Prostate gland (tissue), 2 donors: ENCODE measurements around the gene IL2RA.

Experiments
- POLR2A ChIP-seq: fragments of 450-650 bp; IDR thresholded peaks from one replicate; pipeline ENCODE4 v1.6.1; 2016; ENCODE audit warnings: antibody characterized with exemption, mild to moderate bottlenecking
- POLR2AphosphoS5 ChIP-seq: sonication (generic); formaldehyde crosslinking; IDR thresholded peaks from one replicate; pipeline ENCODE4 v1.6.1; 2017; ENCODE audit warnings: antibody characterized with exemption
- TF ChIP-seq, protein P1 (sequence below), 4 experiments: fragments of 200-600 bp in 2 of 4; fragments of 450-650 bp in 2 of 4; sonication (generic) in 2 of 4; IDR thresholded peaks; 1 replicate in 3 of 4; 2 replicates in 1 of 4; pipeline ENCODE4 v1.5.1; 2016 to 2019; ENCODE audit warnings: antibody characterized with exemption in 4 of 4, mild to moderate bottlenecking in 2 of 4, moderate library complexity in 2 of 4

DNA sequence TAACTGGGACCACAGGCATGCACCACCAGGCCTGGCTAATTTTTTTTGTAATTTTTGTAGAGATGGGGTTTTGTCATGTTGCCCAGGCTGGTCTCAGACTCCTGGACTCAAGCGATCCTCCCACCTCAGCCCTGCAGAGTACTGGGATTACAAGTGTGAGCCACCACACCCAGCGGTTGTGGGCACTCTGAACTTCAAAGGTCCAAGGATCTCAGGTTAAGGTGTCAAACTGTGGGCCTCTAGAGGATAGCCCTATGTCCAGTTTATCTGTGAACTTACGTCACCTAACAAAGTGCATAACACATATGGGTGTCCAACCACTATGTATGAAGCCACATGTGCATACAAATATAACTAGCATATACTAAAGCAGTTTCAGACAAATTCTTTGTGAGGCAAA is 3.2 kb upstream of the IL2RA start:
- TF ChIP-seq POLR2AphosphoS5: no peak
- TF ChIP-seq POLR2A: no peak
- TF ChIP-seq, protein P1, sequence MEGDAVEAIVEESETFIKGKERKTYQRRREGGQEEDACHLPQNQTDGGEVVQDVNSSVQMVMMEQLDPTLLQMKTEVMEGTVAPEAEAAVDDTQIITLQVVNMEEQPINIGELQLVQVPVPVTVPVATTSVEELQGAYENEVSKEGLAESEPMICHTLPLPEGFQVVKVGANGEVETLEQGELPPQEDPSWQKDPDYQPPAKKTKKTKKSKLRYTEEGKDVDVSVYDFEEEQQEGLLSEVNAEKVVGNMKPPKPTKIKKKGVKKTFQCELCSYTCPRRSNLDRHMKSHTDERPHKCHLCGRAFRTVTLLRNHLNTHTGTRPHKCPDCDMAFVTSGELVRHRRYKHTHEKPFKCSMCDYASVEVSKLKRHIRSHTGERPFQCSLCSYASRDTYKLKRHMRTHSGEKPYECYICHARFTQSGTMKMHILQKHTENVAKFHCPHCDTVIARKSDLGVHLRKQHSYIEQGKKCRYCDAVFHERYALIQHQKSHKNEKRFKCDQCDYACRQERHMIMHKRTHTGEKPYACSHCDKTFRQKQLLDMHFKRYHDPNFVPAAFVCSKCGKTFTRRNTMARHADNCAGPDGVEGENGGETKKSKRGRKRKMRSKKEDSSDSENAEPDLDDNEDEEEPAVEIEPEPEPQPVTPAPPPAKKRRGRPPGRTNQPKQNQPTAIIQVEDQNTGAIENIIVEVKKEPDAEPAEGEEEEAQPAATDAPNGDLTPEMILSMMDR (IDR thresholded peaks at IDR 0.05): no peak
